NCI-H82 (cell line): ENCODE results near the gene PXK.
"Not testable (repeated sequence)": the region's sequence is repeated elsewhere in the genome, so short reads cannot be mapped to it uniquely, and the experiment has no call there.

Source experiments
- DNase-seq: peaks from one replicate; lab custom pipeline; 2025; lab: John Stamatoyannopoulos, UW

Gene PXK

GRCh38 chr3:58323529-58324390, 8.9 kb upstream of the PXK start:
- DNase-seq: no peak

- DNase-seq: no peak
Measured at GRCh38 chr3:58324391-58325390, 8.0 kb upstream of the PXK start.

GRCh38 chr3:58325525-58325992, 7.1 kb upstream of the PXK start:
- DNase-seq: no peak

GRCh38 chr3:58326267-58326900, 6.3 kb upstream of the PXK start:
- DNase-seq: no peak

DNA sequence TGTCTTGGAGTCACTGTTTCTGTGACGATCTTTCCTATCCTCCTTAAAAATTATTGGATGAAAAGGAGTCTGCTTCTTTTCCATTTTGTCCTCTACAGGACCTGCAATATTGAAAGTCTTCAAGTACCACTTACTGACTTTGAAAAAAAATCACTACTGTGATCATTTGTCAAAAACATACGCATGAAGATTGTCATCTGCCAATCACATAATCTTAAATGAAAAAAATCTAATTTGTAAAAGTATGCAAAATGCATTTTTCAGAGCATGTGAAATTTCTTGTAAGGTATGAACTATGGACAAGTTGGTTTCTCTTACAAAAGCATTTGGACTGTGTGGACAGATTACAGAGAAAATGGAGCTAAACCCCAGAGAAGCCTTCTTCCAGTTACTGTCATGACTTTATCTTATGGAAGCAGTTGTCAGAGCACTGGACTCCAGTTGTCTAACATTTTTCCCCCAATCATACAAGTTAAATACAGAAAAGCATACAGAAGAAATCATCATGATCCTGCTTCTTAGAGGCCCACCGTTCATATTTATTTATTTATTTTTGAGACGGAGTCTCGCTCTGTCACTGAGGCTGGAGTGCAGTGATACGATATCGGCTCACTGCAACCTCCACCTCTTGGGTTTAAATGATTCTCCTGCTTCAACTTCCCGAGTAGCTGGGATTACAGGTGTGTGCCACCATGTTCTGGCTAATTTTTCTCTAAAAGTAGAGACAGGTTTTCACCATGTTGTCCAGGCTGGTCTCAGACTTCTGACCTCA, 3.4 kb upstream of the PXK start:
- no peak for DNase-seq

- no peak for DNase-seq
Measured at GRCh38 chr3:58329922-58330413, 2.7 kb upstream of the PXK start.

DNA sequence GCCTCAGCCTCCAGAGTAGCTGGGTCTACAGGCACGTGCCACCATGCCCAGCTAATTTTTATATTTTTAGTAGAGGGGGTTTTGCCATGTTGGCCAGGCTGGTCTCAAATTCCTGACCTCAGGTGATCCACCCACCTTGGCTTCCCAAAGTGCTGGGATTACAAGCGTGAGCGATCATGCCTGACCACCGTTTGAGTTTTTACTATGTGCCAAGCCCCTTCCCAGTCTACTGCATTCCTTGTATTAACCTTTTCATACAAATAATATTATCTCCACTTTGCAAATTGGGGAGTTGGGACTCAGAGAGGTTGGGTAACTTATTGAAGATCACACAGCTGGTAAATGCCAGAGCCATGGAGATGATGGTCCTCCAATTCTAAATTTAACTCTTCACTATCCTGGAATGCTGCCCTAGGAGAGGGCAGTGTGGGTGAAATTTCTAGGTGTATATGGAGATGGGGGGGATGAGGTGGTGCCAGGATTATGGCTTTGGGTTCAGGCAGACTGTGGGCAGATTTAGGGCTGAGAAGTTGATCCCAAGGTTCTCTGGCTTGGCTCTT, 1.0 kb upstream of the PXK start:
- no peak for DNase-seq

DNA sequence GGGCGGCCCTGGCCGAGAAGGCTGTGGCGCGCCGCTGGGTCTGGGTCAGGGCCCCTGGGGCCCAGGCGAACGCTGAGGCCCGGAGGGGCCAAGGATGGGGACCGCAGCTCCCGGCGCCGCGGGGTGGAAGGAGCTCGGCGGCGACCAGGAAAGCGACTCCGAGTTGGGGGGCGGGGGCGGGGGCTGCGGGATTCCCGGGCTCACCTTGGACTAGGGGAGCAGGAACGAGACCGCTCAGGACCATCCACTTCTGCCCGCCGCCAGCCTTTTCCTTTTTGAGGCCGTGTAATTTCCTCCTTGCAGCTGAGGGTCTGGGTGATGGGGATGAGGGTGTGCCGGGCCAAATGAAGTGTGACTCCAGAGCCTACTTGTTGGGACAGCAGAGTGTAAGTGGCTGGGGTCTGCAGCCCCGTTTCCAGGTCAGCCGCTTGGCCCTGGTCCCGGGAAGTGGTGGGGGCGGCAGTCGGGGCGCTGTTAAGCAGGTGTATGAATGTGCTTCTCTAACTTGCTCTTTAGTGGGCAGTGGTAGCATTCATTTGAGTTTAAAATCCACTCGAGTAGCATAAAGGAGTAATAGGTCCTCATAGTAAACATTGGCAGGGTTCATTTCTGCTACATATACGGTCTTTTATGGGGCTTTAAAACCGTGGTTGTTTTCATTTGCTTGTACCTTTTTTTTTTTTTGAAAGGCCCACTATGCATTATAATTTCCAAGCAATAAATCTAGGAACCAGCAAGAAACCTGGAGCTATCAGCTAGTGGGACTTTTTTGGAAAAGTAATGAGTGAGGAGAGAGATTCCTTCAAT, 717 bp downstream of the PXK start:
- DNase-seq: peak; percentile 17

DNA sequence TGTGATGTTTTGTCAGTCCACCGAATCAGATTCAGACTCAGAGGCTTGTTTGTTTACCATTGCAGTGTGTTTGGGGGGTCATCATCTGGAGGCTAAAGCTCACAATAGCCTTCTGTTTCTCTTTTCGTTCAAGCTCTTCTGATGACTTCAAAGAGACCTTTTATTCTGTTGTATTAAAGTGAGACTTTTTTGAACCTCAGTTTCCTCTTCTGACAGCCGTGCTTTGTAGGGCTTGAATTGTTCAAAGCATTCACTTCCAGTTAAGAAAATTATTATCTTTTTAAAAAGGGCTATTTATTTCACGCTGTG, 1.3 kb downstream of the PXK start:
- DNase-seq: no peak

- DNase-seq: no peak
Measured at GRCh38 chr3:58334506-58334884, 1.8 kb downstream of the PXK start.

DNA sequence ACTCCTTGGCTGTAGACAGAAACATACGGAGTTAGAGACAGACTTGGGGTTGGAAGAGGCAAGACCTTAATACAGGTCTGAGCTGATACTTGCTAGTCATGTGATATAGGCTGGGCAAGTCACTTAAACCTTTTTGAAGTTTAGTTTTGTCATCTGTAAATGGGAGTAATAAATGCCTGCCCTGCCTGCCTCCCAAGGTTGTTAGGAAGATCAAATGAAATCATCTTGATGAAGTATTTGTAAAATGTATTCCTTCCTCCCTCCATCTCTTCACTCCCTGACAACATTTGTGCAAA, 2.9 kb downstream of the PXK start:
- no peak for DNase-seq

DNA sequence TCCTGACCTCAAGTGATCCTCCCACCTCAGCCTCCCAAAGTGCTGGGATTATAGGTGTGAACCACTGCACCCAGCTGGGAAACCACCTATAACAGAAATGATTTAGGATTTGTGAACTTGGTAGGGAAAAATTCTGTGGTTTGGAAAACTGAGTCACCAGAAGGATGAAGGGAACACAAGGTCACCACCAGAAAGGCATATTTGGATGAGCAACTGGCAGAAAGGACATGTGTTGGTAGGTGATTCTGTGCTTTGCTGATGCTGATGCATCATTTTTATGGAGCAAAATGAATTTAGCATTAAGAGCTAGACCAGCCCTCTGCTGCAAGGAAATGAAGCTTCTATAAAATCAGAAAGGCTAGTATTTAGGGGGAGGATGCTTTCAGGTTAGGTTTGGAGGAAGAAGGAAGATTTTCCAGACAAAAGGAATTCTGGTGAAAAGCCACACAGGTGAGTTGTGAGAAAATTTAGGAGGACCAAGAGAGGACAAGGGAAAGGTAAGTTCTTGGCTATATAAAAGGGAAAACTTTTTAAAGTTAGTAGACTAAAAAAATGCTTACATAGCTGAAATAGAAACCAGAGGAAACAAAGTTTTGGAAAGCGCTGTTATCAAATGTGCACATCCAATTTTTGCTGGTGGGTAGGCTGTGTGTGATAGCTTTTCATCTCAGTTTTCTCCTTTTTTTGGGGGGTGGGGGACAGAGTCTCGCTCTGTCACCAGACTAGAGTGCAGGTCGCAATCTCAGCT, 3.6 kb downstream of the PXK start:
- no peak for DNase-seq

- no peak for DNase-seq
Measured at GRCh38 chr3:58337190-58337589, 4.5 kb downstream of the PXK start.

- DNase-seq: not testable (repeated sequence)
Measured at GRCh38 chr3:58339146-58339545, 6.5 kb downstream of the PXK start.

GRCh38 chr3:58340594-58341244, 8.0 kb downstream of the PXK start:
- DNase-seq: no peak

DNA sequence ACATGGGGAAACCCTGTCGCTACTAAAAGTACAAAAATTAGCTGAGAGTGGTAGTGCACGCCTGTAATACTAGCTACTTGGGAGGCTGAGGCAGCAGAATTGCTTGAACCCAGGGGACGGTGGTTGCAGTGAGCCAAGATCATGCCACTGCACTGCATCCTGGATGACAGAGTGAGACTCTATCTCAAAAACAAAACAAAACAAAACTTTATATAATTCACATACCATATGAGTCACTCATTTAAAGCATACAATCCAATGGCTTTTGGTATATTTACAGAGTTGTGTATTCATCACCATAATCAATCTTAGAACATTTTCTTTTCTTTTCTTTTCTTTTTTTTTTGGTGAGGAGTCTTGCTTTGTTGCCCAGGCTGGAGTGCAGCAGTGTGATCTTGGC, 8.7 kb downstream of the PXK start:
- no peak for DNase-seq

GRCh38 chr3:58342676-58343075, 10.0 kb downstream of the PXK start:
- DNase-seq: no peak

- DNase-seq: no peak
Measured at GRCh38 chr3:58345457-58345856, 12.8 kb downstream of the PXK start.

GRCh38 chr3:58346368-58346767, 13.7 kb downstream of the PXK start:
- DNase-seq: no peak
